Stimulated activated effector memory CD8-positive, alpha-beta T cell treated with anti-CD3 and anti-CD28 coated beads, Interleukin-12 subunit alpha, Interleukin-12 subunit beta, amount 100 ng/mL, for 72 hours (primary cell): ENCODE measurements around the gene CNTNAP3.
"Not testable (repeated sequence)": the region's sequence is repeated elsewhere in the genome, so short reads cannot be mapped to it uniquely, and the experiment has no call there.

ENCODE experiments used
- ATAC-seq: fragments of 150-1000 bp; cut with Tn5 transposase; 2 replicates; pipeline ENCODE4 v1.10.0; 2021
- DNase-seq, 2 donors: peaks; one replicate each; pipeline ENCODE4 v3.0.0; 2021 to 2022; ENCODE audit warnings: low spot score in 2 of 2
- H3K27ac Mint-ChIP-seq: one replicate; pipeline ENCODE4 v1.8.0; 2022; ENCODE audit warnings: mild to moderate bottlenecking, mixed read lengths
- H3K36me3 Mint-ChIP-seq: one replicate; pipeline ENCODE4 v1.8.0; 2022; ENCODE audit warnings: mild to moderate bottlenecking, mixed read lengths
- H3K4me1 Mint-ChIP-seq: one replicate; pipeline ENCODE4 v1.8.0; 2022; ENCODE audit warnings: mixed read lengths
- H3K4me3 Mint-ChIP-seq: one replicate; pipeline ENCODE4 v1.8.0; 2022; ENCODE audit warnings: mild to moderate bottlenecking, mixed read lengths
- H3K9me3 Mint-ChIP-seq: one replicate; pipeline ENCODE4 v1.8.0; 2022; ENCODE audit warnings: mixed read lengths

The CNTNAP3 gene

GRCh38 chr9:39108145-39108544 lies 179.8 kb downstream of the CNTNAP3 start:
- DNase-seq (no peak), ATAC-seq (no peak)
- H3K27ac Mint-ChIP-seq: no peak overlapping the region
- H3K9me3 Mint-ChIP-seq: peaks cover 5% of the 10 kb centered on the region
- no peak overlapping the region for H3K4me3 Mint-ChIP-seq
- no peaks in the 10 kb centered on the region for H3K36me3 Mint-ChIP-seq
- no peaks in the 10 kb centered on the region for H3K4me1 Mint-ChIP-seq

GRCh38 chr9:39097208-39097607 lies 190.8 kb downstream of the CNTNAP3 start:
- H3K4me3 Mint-ChIP-seq, H3K36me3 Mint-ChIP-seq, DNase-seq, H3K9me3 Mint-ChIP-seq, H3K27ac Mint-ChIP-seq, ATAC-seq, H3K4me1 Mint-ChIP-seq: not testable (repeated sequence)

- not testable (repeated sequence) for DNase-seq, ATAC-seq, H3K9me3 Mint-ChIP-seq, H3K4me1 Mint-ChIP-seq, H3K36me3 Mint-ChIP-seq, H3K27ac Mint-ChIP-seq, H3K4me3 Mint-ChIP-seq
Observed at GRCh38 chr9:39085311-39085710, 202.7 kb downstream of the CNTNAP3 start.

- not testable (repeated sequence) for H3K9me3 Mint-ChIP-seq, H3K27ac Mint-ChIP-seq, H3K36me3 Mint-ChIP-seq, DNase-seq, H3K4me3 Mint-ChIP-seq, H3K4me1 Mint-ChIP-seq
- peak; percentile 36 for ATAC-seq
Observed at GRCh38 chr9:39082574-39082973, 205.4 kb downstream of the CNTNAP3 start.

GRCh38 chr9:39080081-39080480 lies 207.9 kb downstream of the CNTNAP3 start:
- not testable (repeated sequence) for H3K4me3 Mint-ChIP-seq, H3K27ac Mint-ChIP-seq, H3K9me3 Mint-ChIP-seq, DNase-seq, H3K4me1 Mint-ChIP-seq, ATAC-seq, H3K36me3 Mint-ChIP-seq

- not testable (repeated sequence) for H3K36me3 Mint-ChIP-seq
Observed at GRCh38 chr9:39078621-39079256, 209.2 kb downstream of the CNTNAP3 start.

GRCh38 chr9:39073537-39073936 lies 214.4 kb downstream of the CNTNAP3 start:
- H3K4me3 Mint-ChIP-seq, H3K4me1 Mint-ChIP-seq, DNase-seq, H3K9me3 Mint-ChIP-seq, H3K36me3 Mint-ChIP-seq, ATAC-seq, H3K27ac Mint-ChIP-seq: not testable (repeated sequence)

More at GRCh38 chr9:39078621-39079256, 209.2 kb downstream of the CNTNAP3 start:
- H3K9me3 Mint-ChIP-seq, H3K4me1 Mint-ChIP-seq, H3K4me3 Mint-ChIP-seq, DNase-seq, H3K27ac Mint-ChIP-seq: not testable (repeated sequence)
- peak; percentile 51 for ATAC-seq

GRCh38 chr9:39067683-39068082 lies 220.3 kb downstream of the CNTNAP3 start:
- H3K4me1 Mint-ChIP-seq, ATAC-seq, H3K4me3 Mint-ChIP-seq, H3K9me3 Mint-ChIP-seq, H3K36me3 Mint-ChIP-seq, DNase-seq, H3K27ac Mint-ChIP-seq: not testable (repeated sequence)

- H3K27ac Mint-ChIP-seq, ATAC-seq, H3K9me3 Mint-ChIP-seq, DNase-seq, H3K36me3 Mint-ChIP-seq, H3K4me3 Mint-ChIP-seq, H3K4me1 Mint-ChIP-seq: not testable (repeated sequence)
Observed at GRCh38 chr9:39062966-39063365, 225.0 kb downstream of the CNTNAP3 start.

GRCh38 chr9:39054453-39054852 lies 233.5 kb downstream of the CNTNAP3 start:
- not testable (repeated sequence) for ATAC-seq, H3K27ac Mint-ChIP-seq, H3K9me3 Mint-ChIP-seq, H3K36me3 Mint-ChIP-seq, DNase-seq, H3K4me1 Mint-ChIP-seq, H3K4me3 Mint-ChIP-seq

GRCh38 chr9:39046833-39047232 lies 241.1 kb downstream of the CNTNAP3 start:
- not testable (repeated sequence) for H3K27ac Mint-ChIP-seq, ATAC-seq, H3K4me1 Mint-ChIP-seq, H3K4me3 Mint-ChIP-seq, H3K36me3 Mint-ChIP-seq, H3K9me3 Mint-ChIP-seq, DNase-seq

- DNase-seq, H3K27ac Mint-ChIP-seq, H3K4me3 Mint-ChIP-seq, H3K36me3 Mint-ChIP-seq, ATAC-seq, H3K4me1 Mint-ChIP-seq, H3K9me3 Mint-ChIP-seq: not testable (repeated sequence)
Observed at GRCh38 chr9:39042352-39042803, 245.6 kb downstream of the CNTNAP3 start.

GRCh38 chr9:39041774-39042173 lies 246.2 kb downstream of the CNTNAP3 start:
- not testable (repeated sequence) for H3K4me3 Mint-ChIP-seq, H3K36me3 Mint-ChIP-seq, ATAC-seq, H3K4me1 Mint-ChIP-seq, DNase-seq, H3K27ac Mint-ChIP-seq, H3K9me3 Mint-ChIP-seq

GRCh38 chr9:39039148-39039547 lies 248.8 kb downstream of the CNTNAP3 start:
- H3K4me3 Mint-ChIP-seq, H3K27ac Mint-ChIP-seq, H3K36me3 Mint-ChIP-seq, H3K4me1 Mint-ChIP-seq, H3K9me3 Mint-ChIP-seq, ATAC-seq, DNase-seq: not testable (repeated sequence)

- not testable (repeated sequence) for H3K9me3 Mint-ChIP-seq, ATAC-seq, H3K4me3 Mint-ChIP-seq, DNase-seq, H3K36me3 Mint-ChIP-seq, H3K4me1 Mint-ChIP-seq, H3K27ac Mint-ChIP-seq
Observed at GRCh38 chr9:39038221-39038620, 249.7 kb downstream of the CNTNAP3 start.

- ATAC-seq, H3K27ac Mint-ChIP-seq, DNase-seq, H3K4me3 Mint-ChIP-seq, H3K9me3 Mint-ChIP-seq, H3K4me1 Mint-ChIP-seq, H3K36me3 Mint-ChIP-seq: not testable (repeated sequence)
Observed at GRCh38 chr9:39033849-39034248, 254.1 kb downstream of the CNTNAP3 start.
